BLaER1 (cell line): Measurements from ENCODE around the gene C14orf132.

Source experiments
- H3K27ac ChIP-seq: shearing (Covaris generic); formaldehyde crosslinking; 2 replicates; pipeline ENCODE4 v1.8.1; 2022
- H3K27me3 ChIP-seq: shearing (Covaris generic); formaldehyde crosslinking; 2 replicates; pipeline ENCODE4 v1.8.1; 2022
- H3K36me3 ChIP-seq: shearing (Covaris generic); formaldehyde crosslinking; 2 replicates; pipeline ENCODE4 v1.8.1; 2022
- H3K4me1 ChIP-seq: shearing (Covaris generic); formaldehyde crosslinking; 2 replicates; pipeline ENCODE4 v1.8.1; 2022
- H3K4me2 ChIP-seq: shearing (Covaris generic); formaldehyde crosslinking; 2 replicates; pipeline ENCODE4 v1.8.1; 2022
- H3K4me3 ChIP-seq: shearing (Covaris generic); formaldehyde crosslinking; 2 replicates; pipeline ENCODE4 v1.8.1; 2022
- H3K9ac ChIP-seq: shearing (Covaris generic); formaldehyde crosslinking; 2 replicates; pipeline ENCODE4 v1.8.1; 2022
- H3K9me3 ChIP-seq: shearing (Covaris generic); formaldehyde crosslinking; 2 replicates; pipeline ENCODE4 v1.8.1; 2022
- H4K20me1 ChIP-seq: shearing (Covaris generic); formaldehyde crosslinking; 2 replicates; pipeline ENCODE4 v1.8.1; 2022
- Cebpa-rat ChIP-seq: shearing (Covaris generic); IDR thresholded peaks from 2 replicates; pipeline ENCODE4 v1.8.1; 2022

C14orf132 gene

GRCh38 chr14:96095058-96095457, 55.9 kb downstream of the C14orf132 start:
- H3K9me3 ChIP-seq = no peaks in the 10 kb centered on the region
- H3K4me3 ChIP-seq = no peak overlapping the region
- no peak overlapping the region for H3K9ac ChIP-seq
- peaks cover 14% of the 10 kb centered on the region for H4K20me1 ChIP-seq
- H3K27me3 ChIP-seq = no peaks in the 10 kb centered on the region
- no peak for TF ChIP-seq Cebpa-rat
- H3K36me3 ChIP-seq = peaks cover 4% of the 10 kb centered on the region; the same call in 1 of the 2 replicates
- H3K4me2 ChIP-seq = no peak overlapping the region
- H3K4me1 ChIP-seq = peaks cover 50% of the 10 kb centered on the region
- H3K27ac ChIP-seq = no peak overlapping the region

GRCh38 chr14:96095581-96096476, 56.7 kb downstream of the C14orf132 start:
- Histone ChIP-seq H3K4me3 (no peak overlapping the region), H3K4me2 (peak overlapping the region; percentile 61), H3K4me1 (peaks cover 45% of the 10 kb centered on the region), H4K20me1 (peaks cover 6% of the 10 kb centered on the region), H3K27me3 (no peaks in the 10 kb centered on the region), H3K9me3 (no peaks in the 10 kb centered on the region), H3K27ac (0 out of 2 replicates have a peak overlapping the region, but pooled peaks have one; percentile 0), H3K9ac (0 out of 2 replicates have a peak overlapping the region, but pooled peaks have one; percentile 6), H3K36me3 (peaks cover 4% of the 10 kb centered on the region; the same call in 1 of the 2 replicates)
- TF ChIP-seq Cebpa-rat = no peak

GRCh38 chr14:96096639-96097610, 57.8 kb downstream of the C14orf132 start:
- Histone ChIP-seq H3K9ac (0 out of 2 replicates have a peak overlapping the region, but pooled peaks have one; percentile 6), H3K36me3 (peaks cover 3% of the 10 kb centered on the region; the same call in 1 of the 2 replicates), H3K4me3 (no peak overlapping the region), H4K20me1 (no peaks in the 10 kb centered on the region), H3K9me3 (no peaks in the 10 kb centered on the region), H3K27ac (no peak overlapping the region), H3K27me3 (no peaks in the 10 kb centered on the region), H3K4me1 (peaks cover 42% of the 10 kb centered on the region), H3K4me2 (peak overlapping the region; percentile 61)
- no peak for TF ChIP-seq Cebpa-rat

- H3K36me3 ChIP-seq = no peaks in the 10 kb centered on the region
- no peak overlapping the region for H3K27ac ChIP-seq
- no peak overlapping the region for H3K9ac ChIP-seq
- no peaks in the 10 kb centered on the region for H3K27me3 ChIP-seq
- TF ChIP-seq Cebpa-rat = no peak
- peaks cover 42% of the 10 kb centered on the region for H3K4me1 ChIP-seq
- no peaks in the 10 kb centered on the region for H4K20me1 ChIP-seq
- no peak overlapping the region for H3K4me2 ChIP-seq
- H3K4me3 ChIP-seq = no peak overlapping the region
- H3K9me3 ChIP-seq = no peaks in the 10 kb centered on the region
These were observed 58.6 kb downstream of the C14orf132 start for GRCh38 chr14:96097752-96098151.

GRCh38 chr14:96098309-96098998, 59.3 kb downstream of the C14orf132 start:
- no peak overlapping the region for H3K4me3 ChIP-seq

GRCh38 chr14:96098999-96099335, 59.8 kb downstream of the C14orf132 start:
- H3K9ac ChIP-seq = no peak overlapping the region
- H3K4me2 ChIP-seq = no peak overlapping the region
- no peak for TF ChIP-seq Cebpa-rat
- no peaks in the 10 kb centered on the region for H3K36me3 ChIP-seq
- no peak overlapping the region for H3K27ac ChIP-seq
- no peaks in the 10 kb centered on the region for H4K20me1 ChIP-seq
- peaks cover 42% of the 10 kb centered on the region for H3K4me1 ChIP-seq
- H3K9me3 ChIP-seq = no peaks in the 10 kb centered on the region
- no peak overlapping the region for H3K4me3 ChIP-seq
- H3K27me3 ChIP-seq = no peaks in the 10 kb centered on the region

More at GRCh38 chr14:96098309-96098998, 59.3 kb downstream of the C14orf132 start:
- no peak overlapping the region for H3K9ac ChIP-seq
- no peaks in the 10 kb centered on the region for H3K9me3 ChIP-seq
- no peaks in the 10 kb centered on the region for H4K20me1 ChIP-seq
- H3K4me1 ChIP-seq = peaks cover 42% of the 10 kb centered on the region
- H3K27me3 ChIP-seq = no peaks in the 10 kb centered on the region
- H3K27ac ChIP-seq = no peak overlapping the region
- peak overlapping the region; percentile 32; the same call in 1 of the 2 replicates for H3K4me2 ChIP-seq
- TF ChIP-seq Cebpa-rat = no peak
- H3K36me3 ChIP-seq = no peaks in the 10 kb centered on the region

- no peak overlapping the region for H3K9ac ChIP-seq
- H3K9me3 ChIP-seq = no peaks in the 10 kb centered on the region
- H3K27me3 ChIP-seq = no peaks in the 10 kb centered on the region
- no peaks in the 10 kb centered on the region for H3K36me3 ChIP-seq
- H3K4me2 ChIP-seq = no peak overlapping the region
- no peaks in the 10 kb centered on the region for H4K20me1 ChIP-seq
- no peak overlapping the region for H3K4me3 ChIP-seq
- H3K27ac ChIP-seq = no peak overlapping the region
- TF ChIP-seq Cebpa-rat = no peak
- H3K4me1 ChIP-seq = peaks cover 44% of the 10 kb centered on the region
These were observed 61.3 kb downstream of the C14orf132 start for GRCh38 chr14:96100161-96101064.

- Histone ChIP-seq H3K9ac (no peak overlapping the region), H3K27ac (no peak overlapping the region), H3K4me1 (peaks cover 26% of the 10 kb centered on the region), H3K27me3 (no peaks in the 10 kb centered on the region), H3K36me3 (no peaks in the 10 kb centered on the region), H4K20me1 (no peaks in the 10 kb centered on the region), H3K9me3 (no peaks in the 10 kb centered on the region), H3K4me2 (no peak overlapping the region), H3K4me3 (no peak overlapping the region)
- TF ChIP-seq Cebpa-rat = no peak
These were observed 63.1 kb downstream of the C14orf132 start for GRCh38 chr14:96102081-96102856.
